Right hindlimb (tissue), 1 donor: ENCODE results near the gene TMEM45A.
"Not testable (repeated sequence)": the region's sequence is repeated elsewhere in the genome, so short reads cannot be mapped to it uniquely, and the experiment has no call there.

Experiments
- DNase-seq: peaks from one replicate; pipeline ENCODE4 v3.0.0-alpha.2; 2018

The TMEM45A gene

DNA sequence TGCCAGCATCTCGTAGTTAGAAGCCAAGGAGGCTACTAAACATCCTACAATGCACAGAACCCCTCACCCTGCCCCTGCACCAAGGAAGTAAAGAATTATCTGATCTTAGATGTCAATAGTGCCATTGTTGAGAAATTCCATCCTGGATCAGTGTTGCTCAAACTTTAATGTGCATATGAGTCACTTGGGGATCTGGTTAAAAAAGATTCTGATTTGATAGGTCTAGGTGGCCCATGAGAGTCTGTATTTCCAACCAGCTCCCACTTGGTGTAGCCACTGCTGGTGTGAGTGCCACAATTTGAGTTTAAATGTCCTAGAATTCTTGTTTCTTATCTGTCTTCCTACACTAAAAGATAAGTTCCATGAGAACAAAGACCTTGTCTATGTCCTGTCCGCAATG lies 43.7 kb downstream of the TMEM45A start:
- DNase-seq, result no peak

DNA sequence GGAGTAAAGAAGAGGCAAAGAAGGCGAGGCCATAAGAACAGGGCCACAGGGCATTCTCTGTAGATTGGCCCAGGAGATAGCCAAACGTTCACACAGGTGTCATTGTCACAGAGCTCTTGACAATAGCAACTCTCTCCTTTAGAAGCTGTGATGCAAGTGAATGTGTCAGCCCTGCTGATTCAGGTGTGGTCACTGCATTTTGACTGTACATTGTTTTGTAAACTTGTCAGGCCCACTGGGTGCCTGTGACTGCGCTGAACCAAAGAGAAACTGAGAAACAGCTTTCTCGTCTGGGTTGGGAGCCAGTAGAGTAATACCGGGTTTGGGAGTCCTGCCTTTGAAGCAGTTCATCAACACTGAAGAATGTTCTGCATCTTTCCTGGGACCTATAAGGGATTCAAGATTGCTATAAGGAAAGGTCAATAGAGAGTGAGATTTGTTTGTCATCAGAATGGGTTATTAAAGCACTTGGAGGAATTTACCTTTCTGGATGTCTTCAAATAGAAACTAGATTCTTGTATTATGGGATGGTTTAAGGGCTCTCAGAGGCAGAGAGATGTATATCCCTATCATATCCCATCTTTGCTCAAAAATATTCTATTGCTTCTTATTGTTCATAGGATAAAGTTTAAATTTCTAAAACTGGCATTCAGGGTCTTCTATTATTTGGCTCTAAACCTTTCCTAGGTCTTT lies 45.4 kb downstream of the TMEM45A start:
- DNase-seq, result no peak

DNA sequence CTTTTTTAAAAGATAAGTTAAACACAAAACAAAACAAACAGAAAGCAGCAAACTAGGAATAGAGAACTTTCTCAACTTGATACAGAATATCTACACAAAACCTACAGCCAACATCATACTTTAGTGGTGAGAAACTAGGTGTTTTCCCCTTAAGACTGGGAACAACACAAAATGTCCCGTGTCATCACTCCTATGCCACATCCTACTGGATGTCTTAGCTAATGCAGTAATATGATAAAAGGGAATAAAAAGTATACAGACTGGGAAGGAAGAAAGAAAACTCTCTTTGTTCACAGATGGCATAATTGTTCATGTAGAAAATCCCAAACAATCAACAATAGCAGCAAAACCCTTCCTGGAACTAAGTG lies 45.9 kb downstream of the TMEM45A start:
- no peak for DNase-seq

- no peak for DNase-seq
These were observed 48.4 kb downstream of the TMEM45A start for GRCh38 chr3:100540791-100541334.

DNA sequence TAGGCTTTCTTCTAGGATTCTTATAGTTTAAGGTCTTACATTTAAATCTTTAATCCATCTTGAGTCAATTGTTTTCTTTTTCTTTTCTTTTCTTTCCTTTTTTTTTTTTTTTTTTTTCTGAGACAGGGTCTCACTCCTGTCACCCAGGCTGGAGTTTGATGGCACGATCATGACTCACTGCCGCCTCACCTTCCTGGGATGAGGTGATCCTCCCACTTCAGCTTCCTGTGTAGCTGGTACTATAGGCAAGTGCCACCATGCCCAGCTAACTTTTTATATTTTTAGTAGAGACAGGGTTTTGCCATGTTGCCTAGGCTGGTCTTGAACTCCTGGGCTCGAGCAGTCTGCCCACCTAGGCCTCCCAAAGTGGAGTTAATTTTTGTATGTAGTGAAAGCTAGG lies 49.0 kb downstream of the TMEM45A start:
- DNase-seq, result not testable (repeated sequence)

DNA sequence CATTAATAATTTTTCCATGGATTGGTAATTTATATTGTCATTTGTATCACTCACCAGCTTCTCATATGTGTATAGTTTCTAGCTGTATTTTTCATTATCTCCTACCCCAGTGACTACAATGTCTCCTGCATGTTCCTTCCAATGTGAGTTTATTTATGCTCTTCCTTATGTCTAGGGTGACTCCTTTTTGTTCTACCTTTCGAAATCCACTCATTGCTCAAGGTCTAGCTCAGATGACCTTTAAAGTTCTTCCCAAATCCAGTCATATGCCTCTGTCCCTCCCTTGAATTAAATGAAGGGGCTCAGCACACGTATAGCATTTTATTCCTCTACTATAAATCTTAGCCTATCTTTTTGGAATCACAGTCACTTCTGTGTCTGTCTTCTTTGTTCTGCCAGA lies 53.0 kb downstream of the TMEM45A start:
- DNase-seq, result no peak

GRCh38 chr3:100546020-100546744 lies 53.8 kb downstream of the TMEM45A start:
- DNase-seq, result no peak

GRCh38 chr3:100548053-100548452 lies 55.6 kb downstream of the TMEM45A start:
- no peak for DNase-seq

- DNase-seq, result no peak
These were observed 61.4 kb downstream of the TMEM45A start for GRCh38 chr3:100553618-100554372.

GRCh38 chr3:100554373-100554676 lies 61.9 kb downstream of the TMEM45A start:
- DNase-seq, result no peak

GRCh38 chr3:100556673-100557310 lies 64.4 kb downstream of the TMEM45A start:
- no peak for DNase-seq

DNA sequence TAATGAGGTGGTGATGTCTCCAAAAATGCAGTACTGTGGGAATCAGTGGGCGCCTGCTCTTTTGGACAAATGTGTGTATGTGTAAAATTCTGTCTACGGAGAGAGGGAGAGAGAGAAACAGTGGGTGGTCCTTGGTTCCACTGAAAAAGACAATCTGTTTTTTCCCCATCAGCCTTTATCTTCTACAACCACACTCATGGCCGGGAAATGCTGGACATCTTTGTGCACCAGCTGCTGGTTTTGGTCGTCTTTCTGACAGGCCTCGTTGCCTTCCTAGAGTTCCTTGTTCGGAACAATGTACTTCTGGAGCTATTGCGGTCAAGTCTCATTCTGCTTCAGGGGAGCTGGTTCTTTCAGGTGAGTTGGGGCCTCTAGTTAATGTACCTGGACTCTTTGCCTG lies 65.8 kb downstream of the TMEM45A start:
- DNase-seq, result no peak

- no peak for DNase-seq
These were observed 68.0 kb downstream of the TMEM45A start for GRCh38 chr3:100560426-100560825.

- no peak for DNase-seq
These were observed 69.2 kb downstream of the TMEM45A start for GRCh38 chr3:100561459-100562158.

DNA sequence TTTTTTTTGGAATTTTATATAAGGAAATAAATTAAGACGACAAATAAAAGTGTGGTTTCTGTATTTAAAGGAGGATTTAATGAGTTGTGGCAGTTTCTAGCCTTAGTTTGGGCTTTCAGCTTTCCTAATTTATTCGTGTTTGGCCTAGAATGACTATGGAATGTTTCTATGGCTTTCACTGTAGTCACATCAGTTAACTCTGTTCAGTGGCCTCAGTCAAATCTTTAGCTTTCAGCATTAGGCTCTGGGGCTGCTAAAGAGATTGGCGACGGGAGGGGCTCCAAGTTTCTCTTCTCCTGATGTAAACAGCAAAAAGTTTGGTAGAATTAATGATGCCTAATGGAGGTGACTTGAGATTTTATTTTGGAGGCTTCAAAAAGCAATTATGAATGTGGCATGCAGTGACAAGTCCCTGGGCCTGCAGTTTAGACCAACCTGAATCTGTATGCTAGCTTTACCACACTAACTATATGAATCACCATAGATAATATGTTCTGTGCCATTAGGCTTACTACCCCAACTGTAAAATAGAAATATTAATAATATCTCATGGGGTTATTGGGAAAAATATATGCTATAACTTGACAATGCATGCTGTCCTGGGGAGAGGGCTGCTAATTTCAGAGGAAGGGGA lies 69.9 kb downstream of the TMEM45A start:
- no peak for DNase-seq

GRCh38 chr3:100563228-100563627 lies 70.8 kb downstream of the TMEM45A start:
- DNase-seq, result no peak

- DNase-seq, result no peak
These were observed 71.3 kb downstream of the TMEM45A start for GRCh38 chr3:100563652-100564211.

- no peak for DNase-seq
These were observed 78.4 kb downstream of the TMEM45A start for GRCh38 chr3:100570811-100571210.

DNA sequence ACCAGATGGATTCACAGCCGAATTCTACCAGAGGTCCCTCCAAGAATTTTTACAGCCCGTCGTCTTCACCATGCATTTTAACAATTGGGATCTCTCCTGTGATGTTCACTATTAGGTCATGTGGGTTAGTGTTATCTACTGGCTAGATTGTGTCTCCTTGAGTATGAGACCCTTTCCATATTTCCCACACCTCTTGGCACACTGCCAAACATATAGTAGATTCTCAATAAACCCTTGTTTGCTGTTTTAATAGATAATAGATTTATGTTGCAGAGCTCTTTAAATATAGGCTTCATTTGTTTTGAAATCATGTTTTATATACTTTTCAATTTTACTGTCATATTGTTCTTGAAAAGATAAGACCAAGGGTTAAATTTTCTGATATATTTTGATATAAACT lies 82.1 kb downstream of the TMEM45A start:
- no peak for DNase-seq

DNA sequence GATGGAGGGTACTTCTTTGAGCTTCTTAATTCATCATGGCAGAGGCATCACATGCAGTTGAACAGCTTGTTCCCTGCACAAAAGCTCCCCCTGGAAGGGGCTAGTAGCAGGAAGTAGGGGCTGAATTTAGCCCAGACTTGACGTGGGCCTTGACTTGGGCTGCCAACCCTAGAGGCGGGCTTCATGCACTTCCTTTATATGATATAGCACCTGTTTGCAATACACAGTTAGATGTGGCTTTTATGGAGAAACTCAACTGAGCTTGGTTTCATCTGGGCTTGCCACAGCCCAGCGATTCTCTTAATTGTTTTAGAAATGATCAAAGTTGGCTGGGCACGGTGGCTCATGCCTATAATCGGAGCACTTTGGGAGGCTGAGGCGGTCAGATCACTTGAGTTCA lies 83.3 kb downstream of the TMEM45A start:
- no peak for DNase-seq

- DNase-seq, result no peak
These were observed 85.1 kb downstream of the TMEM45A start for GRCh38 chr3:100577382-100578008.
